ENCODE data around the gene RUBCNL.

The RUBCNL gene

GRCh38 chr13:46332772-46333171 lies 54.3 kb downstream of the RUBCNL start:
- Histone ChIP-seq H3K36me3 (ENCODE audit: insufficient read depth, low read length) (peaks cover 9% of the 10 kb centered on the region), H3K27me3 (ENCODE audit: insufficient read depth, low read length) (no peaks in the 10 kb centered on the region), H2AFZ (ENCODE audit: low read length) (no peak overlapping the region), H4K20me1 (ENCODE audit: insufficient read depth, low read length) (no peaks in the 10 kb centered on the region), H3K9me2 (ENCODE audit: low read depth, low read length) (no peaks in the 10 kb centered on the region), H3K9ac (ENCODE audit: low read length) (no peak overlapping the region), H3F3A (ENCODE audit: insufficient read depth, low read length) (no peaks in the 10 kb centered on the region), H3K27ac (ENCODE audit: low read depth, low read length, poor library complexity, severe bottlenecking) (no peak overlapping the region), H3K79me2 (ENCODE audit: insufficient read depth, low read length) (no peaks in the 10 kb centered on the region), H3K4me1 (ENCODE audit: insufficient read depth, low read length, severe bottlenecking) (peaks cover 4% of the 10 kb centered on the region), H3K4me3 (ENCODE audit: low read depth, low read length, poor library complexity, severe bottlenecking) (no peak overlapping the region), H3K4me2 (ENCODE audit: low read length) (no peak overlapping the region), H3K9me3 (ENCODE audit: low read length) (no peaks in the 10 kb centered on the region)
- TF ChIP-seq EZH2 (IDR thresholded peaks at IDR 0.05; ENCODE audit: borderline replicate concordance, low read length) (no peak), CTCF (IDR thresholded peaks at IDR 0.05; ENCODE audit: low read length) (no peak)

- Histone ChIP-seq H3K9me3 (ENCODE audit: low read length) (no peaks in the 10 kb centered on the region), H4K20me1 (ENCODE audit: insufficient read depth, low read length) (no peaks in the 10 kb centered on the region), H3K36me3 (ENCODE audit: insufficient read depth, low read length) (no peaks in the 10 kb centered on the region; the same call in 1 of the 2 replicates), H3K27ac (ENCODE audit: low read depth, low read length, poor library complexity, severe bottlenecking) (no peak overlapping the region), H3K4me2 (ENCODE audit: low read length) (no peak overlapping the region), H3K79me2 (ENCODE audit: insufficient read depth, low read length) (no peaks in the 10 kb centered on the region), H3K9me2 (ENCODE audit: low read depth, low read length) (no peaks in the 10 kb centered on the region), H3K4me3 (ENCODE audit: low read depth, low read length, poor library complexity, severe bottlenecking) (no peak overlapping the region), H3K9ac (ENCODE audit: low read length) (no peak overlapping the region), H3K4me1 (ENCODE audit: insufficient read depth, low read length, severe bottlenecking) (peaks cover 4% of the 10 kb centered on the region), H3F3A (ENCODE audit: insufficient read depth, low read length) (no peaks in the 10 kb centered on the region), H2AFZ (ENCODE audit: low read length) (no peak overlapping the region), H3K27me3 (ENCODE audit: insufficient read depth, low read length) (no peaks in the 10 kb centered on the region)
- no peak for TF ChIP-seq CTCF (IDR thresholded peaks at IDR 0.05; ENCODE audit: low read length)
- no peak for TF ChIP-seq EZH2 (IDR thresholded peaks at IDR 0.05; ENCODE audit: borderline replicate concordance, low read length)
Measured at GRCh38 chr13:46329624-46330023, 57.4 kb downstream of the RUBCNL start.

GRCh38 chr13:46327246-46327645 lies 59.8 kb downstream of the RUBCNL start:
- H3K79me2 ChIP-seq (ENCODE audit: insufficient read depth, low read length) = no peaks in the 10 kb centered on the region
- H3K36me3 ChIP-seq (ENCODE audit: insufficient read depth, low read length) = no peaks in the 10 kb centered on the region; the same call in 1 of the 2 replicates
- H3K9ac ChIP-seq (ENCODE audit: low read length) = no peak overlapping the region
- no peaks in the 10 kb centered on the region for H3K27me3 ChIP-seq (ENCODE audit: insufficient read depth, low read length)
- H3K4me1 ChIP-seq (ENCODE audit: insufficient read depth, low read length, severe bottlenecking) = no peaks in the 10 kb centered on the region
- no peaks in the 10 kb centered on the region for H3K9me3 ChIP-seq (ENCODE audit: low read length)
- TF ChIP-seq EZH2 (IDR thresholded peaks at IDR 0.05; ENCODE audit: borderline replicate concordance, low read length) (no peak), CTCF (IDR thresholded peaks at IDR 0.05; ENCODE audit: low read length) (no peak)
- H3F3A ChIP-seq (ENCODE audit: insufficient read depth, low read length) = no peaks in the 10 kb centered on the region
- no peaks in the 10 kb centered on the region for H4K20me1 ChIP-seq (ENCODE audit: insufficient read depth, low read length)
- H3K4me2 ChIP-seq (ENCODE audit: low read length) = no peak overlapping the region
- no peak overlapping the region for H2AFZ ChIP-seq (ENCODE audit: low read length)
- H3K27ac ChIP-seq (ENCODE audit: low read depth, low read length, poor library complexity, severe bottlenecking) = no peak overlapping the region
- H3K9me2 ChIP-seq (ENCODE audit: low read depth, low read length) = no peaks in the 10 kb centered on the region
- no peak overlapping the region for H3K4me3 ChIP-seq (ENCODE audit: low read depth, low read length, poor library complexity, severe bottlenecking)
